ENCODE data around the gene UTF1.

The UTF1 gene, protein sequence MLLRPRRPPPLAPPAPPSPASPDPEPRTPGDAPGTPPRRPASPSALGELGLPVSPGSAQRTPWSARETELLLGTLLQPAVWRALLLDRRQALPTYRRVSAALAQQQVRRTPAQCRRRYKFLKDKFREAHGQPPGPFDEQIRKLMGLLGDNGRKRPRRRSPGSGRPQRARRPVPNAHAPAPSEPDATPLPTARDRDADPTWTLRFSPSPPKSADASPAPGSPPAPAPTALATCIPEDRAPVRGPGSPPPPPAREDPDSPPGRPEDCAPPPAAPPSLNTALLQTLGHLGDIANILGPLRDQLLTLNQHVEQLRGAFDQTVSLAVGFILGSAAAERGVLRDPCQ

DNA sequence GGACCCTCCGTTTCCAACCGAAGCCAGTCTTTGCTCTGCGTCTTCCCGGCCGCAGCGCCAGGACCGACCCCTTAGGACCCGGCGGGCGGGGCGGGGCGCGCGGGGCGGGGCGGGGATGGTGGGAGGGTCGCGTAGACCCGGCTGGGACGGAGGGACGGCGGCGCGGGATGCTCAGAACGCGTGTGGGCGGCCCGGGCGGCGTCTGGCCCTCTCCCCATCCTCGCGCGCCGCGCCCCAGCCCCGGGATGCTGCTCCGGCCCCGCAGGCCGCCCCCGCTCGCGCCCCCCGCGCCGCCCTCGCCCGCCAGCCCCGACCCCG, at the start of gene UTF1:
TSS of gene UTF1 (plus strand) at position 174 of the 318 bp plus-strand sequence. CDS start at position 246, 72 bp downstream.
- H3K4me3 ChIP-seq (ENCODE audit: low read depth in 1 of 2, low read length in 2 of 2), result no peak within 1 kb of the TSS
- no peaks in the 10 kb centered on the region for H3K36me3 ChIP-seq (ENCODE audit: control insufficient read depth in 1 of 2, insufficient read depth in 2 of 2, low read length in 2 of 2)
- peaks cover 23% of the 10 kb centered on the region for H3K27me3 ChIP-seq (ENCODE audit: low read depth, low read length)
- H3K9me3 ChIP-seq (ENCODE audit: control insufficient read depth in 1 of 2, low read length in 2 of 2), result no peaks in the 10 kb centered on the region
- H3K27ac ChIP-seq (ENCODE audit: low read length), result no peak within 1 kb of the TSS
- H3K4me1 ChIP-seq (ENCODE audit: control insufficient read depth in 1 of 2, insufficient read depth in 2 of 2, low read length in 2 of 2), result peaks cover 0 to 11% of the 10 kb centered on the region in 2 donors

DNA sequence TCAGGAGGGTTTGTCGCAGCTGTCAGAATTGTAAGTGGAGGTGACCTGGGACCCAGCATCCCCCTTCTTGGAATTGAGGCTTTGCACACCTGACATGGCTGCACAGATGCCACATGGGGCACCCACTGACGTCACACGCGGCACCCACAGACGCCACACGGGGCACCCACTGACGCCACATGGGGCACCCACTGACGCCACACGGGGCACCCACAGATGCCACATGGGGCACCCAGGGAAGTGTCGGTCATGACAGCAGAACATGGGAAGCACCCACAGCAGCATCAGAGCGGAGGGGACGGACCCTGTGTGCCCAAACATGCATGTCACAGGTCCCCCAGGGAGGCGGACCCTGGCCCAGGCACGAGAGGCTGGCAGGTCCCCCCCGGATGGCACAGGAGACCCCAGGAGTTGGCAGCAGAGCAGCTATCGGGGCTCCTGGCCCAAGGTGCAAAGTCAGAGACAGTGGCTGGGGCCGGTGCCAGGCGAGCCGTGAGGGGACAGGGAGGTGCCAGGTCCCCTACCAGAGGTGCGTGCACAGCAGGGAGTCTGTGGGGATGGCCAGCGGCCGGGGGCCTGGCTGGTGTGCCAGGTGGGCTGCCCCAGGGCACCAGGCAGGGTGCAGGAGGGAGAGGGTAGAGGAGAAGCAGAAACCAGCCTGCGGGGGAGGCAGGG, 48.9 kb upstream of the UTF1 start:
- Histone ChIP-seq H3K27ac (ENCODE audit: low read length) (no peak overlapping the region), H3K4me1 (ENCODE audit: control insufficient read depth in 1 of 2, insufficient read depth in 2 of 2, low read length in 2 of 2) (no peaks in the 10 kb centered on the region), H3K9me3 (ENCODE audit: control insufficient read depth in 1 of 2, low read length in 2 of 2) (no peaks in the 10 kb centered on the region), H3K4me3 (ENCODE audit: low read depth in 1 of 2, low read length in 2 of 2) (no peak overlapping the region), H3K27me3 (ENCODE audit: low read depth, low read length) (no peaks in the 10 kb centered on the region), H3K36me3 (ENCODE audit: control insufficient read depth in 1 of 2, insufficient read depth in 2 of 2, low read length in 2 of 2) (no peaks in the 10 kb centered on the region)

DNA sequence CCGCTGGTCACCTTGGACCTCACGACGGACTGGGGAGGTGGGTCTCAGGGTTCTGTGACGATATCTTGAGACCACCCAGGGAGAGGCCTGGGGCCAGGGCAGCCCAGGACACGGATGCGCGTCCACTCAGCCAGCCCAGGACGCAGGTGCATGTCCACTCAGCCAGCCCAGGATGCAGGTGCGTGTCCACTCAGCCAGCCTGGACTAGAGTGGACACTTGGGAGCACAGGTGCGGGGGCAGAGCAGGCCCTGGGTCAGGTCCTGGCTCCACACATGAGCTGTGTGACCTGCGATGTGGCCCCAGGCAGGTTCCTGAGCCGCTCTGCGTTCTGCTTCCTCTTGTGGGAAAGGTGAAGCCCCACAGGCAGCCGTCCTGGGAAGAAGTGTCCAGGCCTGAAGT, 47.8 kb upstream of the UTF1 start:
- Histone ChIP-seq H3K27ac (ENCODE audit: low read length) (no peak overlapping the region), H3K4me3 (ENCODE audit: low read depth in 1 of 2, low read length in 2 of 2) (no peak overlapping the region), H3K9me3 (ENCODE audit: control insufficient read depth in 1 of 2, low read length in 2 of 2) (no peaks in the 10 kb centered on the region), H3K36me3 (ENCODE audit: control insufficient read depth in 1 of 2, insufficient read depth in 2 of 2, low read length in 2 of 2) (no peaks in the 10 kb centered on the region), H3K27me3 (ENCODE audit: low read depth, low read length) (no peaks in the 10 kb centered on the region), H3K4me1 (ENCODE audit: control insufficient read depth in 1 of 2, insufficient read depth in 2 of 2, low read length in 2 of 2) (no peaks in the 10 kb centered on the region)

DNA sequence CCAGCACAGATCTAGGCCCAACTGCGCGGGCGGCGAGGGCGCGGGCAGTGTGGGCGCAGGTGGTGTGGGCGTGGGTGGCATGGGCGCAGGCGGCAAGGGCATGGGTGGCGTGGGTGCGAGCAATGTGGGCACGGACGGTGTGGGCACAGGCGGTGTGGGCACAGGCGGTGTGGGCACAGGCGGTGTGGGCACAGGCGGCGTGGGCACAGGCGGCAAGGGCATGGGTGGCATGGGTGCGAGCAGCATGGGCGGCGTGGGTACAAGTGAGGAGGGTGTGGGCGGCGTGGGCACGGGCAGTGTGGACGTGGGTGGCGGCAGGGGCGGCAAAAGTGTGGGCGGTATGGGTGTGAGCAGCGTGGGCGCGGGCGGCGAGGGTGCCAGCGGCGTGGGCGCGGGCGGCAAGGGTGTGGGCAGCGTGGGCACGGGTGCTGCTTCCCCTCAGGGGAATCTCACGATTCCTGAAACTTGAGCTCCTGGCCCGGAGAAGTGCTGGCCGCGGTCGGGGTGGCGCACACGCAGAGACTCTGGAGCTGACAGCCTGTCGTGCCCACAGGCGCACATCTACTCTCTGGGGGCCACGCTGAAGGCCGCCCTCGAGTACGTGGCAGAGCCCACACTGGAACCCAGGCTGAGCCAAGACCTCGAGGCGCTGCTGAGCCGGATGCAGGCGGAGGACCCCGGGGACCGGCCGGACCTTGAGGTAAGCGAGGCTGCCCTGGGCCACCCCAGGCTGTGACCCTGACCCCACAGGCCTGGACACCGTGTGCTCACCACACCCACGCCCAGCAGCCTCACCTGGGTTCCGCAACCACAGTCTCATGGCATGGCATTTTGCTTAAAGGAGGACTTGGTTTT, 47.0 kb upstream of the UTF1 start:
- no peaks in the 10 kb centered on the region for H3K27me3 ChIP-seq (ENCODE audit: low read depth, low read length)
- H3K4me1 ChIP-seq (ENCODE audit: control insufficient read depth in 1 of 2, insufficient read depth in 2 of 2, low read length in 2 of 2), result no peaks in the 10 kb centered on the region
- H3K9me3 ChIP-seq (ENCODE audit: control insufficient read depth in 1 of 2, low read length in 2 of 2), result no peaks in the 10 kb centered on the region
- no peak overlapping the region for H3K4me3 ChIP-seq (ENCODE audit: low read depth in 1 of 2, low read length in 2 of 2)
- no peak overlapping the region for H3K27ac ChIP-seq (ENCODE audit: low read length)
- H3K36me3 ChIP-seq (ENCODE audit: control insufficient read depth in 1 of 2, insufficient read depth in 2 of 2, low read length in 2 of 2), result no peaks in the 10 kb centered on the region

DNA sequence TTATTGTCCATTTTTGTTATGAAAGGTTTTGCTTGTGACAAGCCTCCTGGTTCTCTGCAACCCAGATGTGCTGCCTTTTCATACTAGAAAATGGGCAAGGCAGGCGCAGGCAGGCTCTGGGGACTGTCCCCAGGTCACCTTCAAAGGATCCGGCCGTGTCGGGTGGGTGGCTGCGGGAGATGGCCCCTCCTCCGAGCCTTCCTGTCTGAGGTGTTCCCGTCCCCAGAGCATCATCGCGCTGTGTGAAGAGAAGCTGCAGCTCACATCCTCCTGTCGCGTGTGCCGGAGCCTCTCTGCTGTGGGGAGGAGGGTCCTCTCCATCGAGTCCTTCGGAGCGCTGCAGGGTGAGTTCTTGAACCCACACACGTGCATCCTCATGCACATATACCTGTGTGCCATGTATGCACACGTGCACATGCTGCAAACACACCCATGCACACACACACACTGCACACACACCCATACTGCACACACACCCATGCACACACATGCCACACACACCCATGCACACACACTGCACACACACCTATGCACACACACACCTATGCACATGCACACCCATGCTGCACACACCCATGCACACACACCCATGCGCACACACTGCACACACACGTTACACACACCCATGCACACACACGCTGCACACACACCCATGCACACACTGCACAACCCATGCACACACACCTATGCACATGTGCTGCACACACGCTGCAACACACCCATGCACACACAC, 46.2 kb upstream of the UTF1 start:
- Histone ChIP-seq H3K4me1 (ENCODE audit: control insufficient read depth in 1 of 2, insufficient read depth in 2 of 2, low read length in 2 of 2) (no peaks in the 10 kb centered on the region), H3K27ac (ENCODE audit: low read length) (no peak overlapping the region), H3K36me3 (ENCODE audit: control insufficient read depth in 1 of 2, insufficient read depth in 2 of 2, low read length in 2 of 2) (no peaks in the 10 kb centered on the region), H3K27me3 (ENCODE audit: low read depth, low read length) (no peaks in the 10 kb centered on the region), H3K9me3 (ENCODE audit: control insufficient read depth in 1 of 2, low read length in 2 of 2) (no peaks in the 10 kb centered on the region), H3K4me3 (ENCODE audit: low read depth in 1 of 2, low read length in 2 of 2) (no peak overlapping the region)

DNA sequence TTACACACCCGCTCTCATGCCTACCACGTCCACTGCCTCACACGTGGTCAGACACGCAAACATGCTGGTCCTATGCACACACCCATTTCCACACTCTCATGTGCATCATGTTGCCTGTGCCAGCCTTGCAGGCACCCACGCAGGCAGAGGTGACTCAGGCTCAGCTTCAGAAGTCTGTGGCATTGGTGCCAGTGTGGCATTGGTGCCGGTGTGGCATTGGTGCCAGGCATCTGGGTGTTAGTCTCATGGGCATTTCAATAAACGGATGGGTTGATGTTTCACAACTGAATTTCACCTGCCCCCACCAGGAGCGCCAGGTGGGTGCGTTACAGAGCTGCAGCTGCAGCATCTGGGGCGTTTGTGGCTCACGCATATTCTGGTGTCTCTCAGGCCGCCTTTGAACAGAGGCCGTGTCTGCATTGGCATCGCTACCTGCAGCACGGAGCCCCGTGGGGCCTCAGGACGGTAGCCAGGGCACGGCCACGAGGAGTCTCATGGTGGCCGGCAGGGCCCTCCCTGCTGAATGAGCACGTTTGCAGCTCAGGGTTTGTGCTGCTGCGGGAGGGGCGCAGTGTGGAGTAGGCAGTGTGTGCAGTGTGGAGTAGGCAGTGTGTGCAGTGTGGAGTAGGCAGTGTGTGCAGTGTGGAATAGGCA, 45.3 kb upstream of the UTF1 start:
- Histone ChIP-seq H3K27me3 (ENCODE audit: low read depth, low read length) (no peaks in the 10 kb centered on the region), H3K27ac (ENCODE audit: low read length) (no peak overlapping the region), H3K36me3 (ENCODE audit: control insufficient read depth in 1 of 2, insufficient read depth in 2 of 2, low read length in 2 of 2) (no peaks in the 10 kb centered on the region), H3K9me3 (ENCODE audit: control insufficient read depth in 1 of 2, low read length in 2 of 2) (no peaks in the 10 kb centered on the region), H3K4me3 (ENCODE audit: low read depth in 1 of 2, low read length in 2 of 2) (no peak overlapping the region), H3K4me1 (ENCODE audit: control insufficient read depth in 1 of 2, insufficient read depth in 2 of 2, low read length in 2 of 2) (no peaks in the 10 kb centered on the region)

DNA sequence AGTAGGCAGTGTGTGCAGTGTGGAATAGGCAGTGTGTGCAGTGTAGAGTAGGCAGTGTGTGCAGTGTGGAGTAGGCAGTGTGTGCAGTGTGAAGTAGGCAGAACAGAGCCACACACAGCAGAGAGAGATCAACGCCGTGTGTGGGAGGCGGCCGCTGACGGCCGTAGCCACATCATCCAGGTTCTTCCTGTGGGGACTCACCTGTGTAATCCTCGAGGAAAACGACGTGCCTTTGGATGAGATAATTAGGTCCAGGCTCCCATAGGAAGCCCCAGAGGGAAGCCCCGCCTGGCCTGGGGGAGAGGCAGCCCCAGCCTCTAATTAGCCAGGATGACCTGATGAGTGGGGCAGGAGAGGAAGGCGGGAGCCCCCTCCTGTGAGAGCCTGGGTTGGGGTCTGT, 44.6 kb upstream of the UTF1 start:
- H3K36me3 ChIP-seq (ENCODE audit: control insufficient read depth in 1 of 2, insufficient read depth in 2 of 2, low read length in 2 of 2), result no peaks in the 10 kb centered on the region
- H3K27ac ChIP-seq (ENCODE audit: low read length), result no peak overlapping the region
- H3K9me3 ChIP-seq (ENCODE audit: control insufficient read depth in 1 of 2, low read length in 2 of 2), result no peaks in the 10 kb centered on the region
- no peaks in the 10 kb centered on the region for H3K4me1 ChIP-seq (ENCODE audit: control insufficient read depth in 1 of 2, insufficient read depth in 2 of 2, low read length in 2 of 2)
- no peak overlapping the region for H3K4me3 ChIP-seq (ENCODE audit: low read depth in 1 of 2, low read length in 2 of 2)
- H3K27me3 ChIP-seq (ENCODE audit: low read depth, low read length), result no peaks in the 10 kb centered on the region

DNA sequence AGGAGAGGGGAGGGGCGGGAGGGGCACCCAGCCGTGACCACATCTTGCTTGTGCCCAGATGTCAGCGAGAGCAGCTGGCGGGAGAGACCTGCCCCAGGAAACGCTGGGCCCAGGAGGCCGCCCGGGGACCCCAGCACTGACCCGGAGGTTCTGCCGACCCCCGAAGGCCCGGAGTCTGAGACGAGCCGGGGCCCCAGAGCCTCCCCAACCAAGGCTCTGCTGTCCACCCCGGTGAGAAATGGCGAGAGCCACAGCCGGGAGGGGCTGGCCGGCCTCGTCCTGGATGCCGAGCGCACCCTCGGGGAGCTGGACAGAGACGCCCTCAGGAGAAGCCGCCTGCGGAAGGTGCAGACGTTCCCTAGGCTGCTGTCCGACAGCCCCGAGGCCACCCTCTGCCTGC, 44.1 kb upstream of the UTF1 start:
- Histone ChIP-seq H3K4me1 (ENCODE audit: control insufficient read depth in 1 of 2, insufficient read depth in 2 of 2, low read length in 2 of 2) (no peaks in the 10 kb centered on the region), H3K9me3 (ENCODE audit: control insufficient read depth in 1 of 2, low read length in 2 of 2) (no peaks in the 10 kb centered on the region), H3K27ac (ENCODE audit: low read length) (no peak overlapping the region), H3K4me3 (ENCODE audit: low read depth in 1 of 2, low read length in 2 of 2) (no peak overlapping the region), H3K36me3 (ENCODE audit: control insufficient read depth in 1 of 2, insufficient read depth in 2 of 2, low read length in 2 of 2) (no peaks in the 10 kb centered on the region), H3K27me3 (ENCODE audit: low read depth, low read length) (no peaks in the 10 kb centered on the region)

DNA sequence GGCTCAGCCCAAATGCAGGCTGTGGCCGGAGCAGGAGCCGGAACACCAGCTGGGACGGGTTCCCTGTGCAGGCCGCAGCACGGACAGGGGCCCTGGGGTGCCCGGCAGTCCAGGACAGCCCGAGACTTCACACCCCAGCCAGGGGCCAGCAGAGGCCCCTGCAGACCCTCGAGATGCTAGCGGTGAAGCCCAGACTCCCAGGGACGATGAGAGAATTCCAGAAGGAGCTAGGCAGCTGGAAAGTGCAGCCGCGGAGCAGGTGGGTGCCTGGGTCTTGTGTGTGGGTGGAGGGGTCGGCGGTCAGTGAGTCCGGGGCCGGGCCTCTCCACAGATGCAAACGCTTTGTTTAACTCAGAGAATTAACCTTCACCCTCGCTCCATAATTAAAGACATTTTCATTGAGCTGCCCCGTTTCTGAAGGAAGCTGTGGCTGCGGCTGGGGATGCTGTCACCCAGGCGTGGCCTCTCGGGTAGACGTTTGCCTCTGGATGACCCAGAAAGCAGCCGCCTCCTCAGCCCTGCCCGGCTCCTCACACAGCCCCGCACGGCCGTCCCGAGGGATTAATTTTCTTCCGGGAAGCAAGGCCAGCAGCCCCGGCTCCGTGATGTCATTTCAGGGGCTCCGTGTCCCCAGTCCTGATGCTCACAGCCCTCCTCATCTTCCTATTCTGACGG, 43.5 kb upstream of the UTF1 start:
- H3K27me3 ChIP-seq (ENCODE audit: low read depth, low read length), result no peaks in the 10 kb centered on the region
- peaks cover 0 to under 1% of the 10 kb centered on the region in 2 donors for H3K9me3 ChIP-seq (ENCODE audit: control insufficient read depth in 1 of 2, low read length in 2 of 2)
- H3K36me3 ChIP-seq (ENCODE audit: control insufficient read depth in 1 of 2, insufficient read depth in 2 of 2, low read length in 2 of 2), result no peaks in the 10 kb centered on the region

DNA sequence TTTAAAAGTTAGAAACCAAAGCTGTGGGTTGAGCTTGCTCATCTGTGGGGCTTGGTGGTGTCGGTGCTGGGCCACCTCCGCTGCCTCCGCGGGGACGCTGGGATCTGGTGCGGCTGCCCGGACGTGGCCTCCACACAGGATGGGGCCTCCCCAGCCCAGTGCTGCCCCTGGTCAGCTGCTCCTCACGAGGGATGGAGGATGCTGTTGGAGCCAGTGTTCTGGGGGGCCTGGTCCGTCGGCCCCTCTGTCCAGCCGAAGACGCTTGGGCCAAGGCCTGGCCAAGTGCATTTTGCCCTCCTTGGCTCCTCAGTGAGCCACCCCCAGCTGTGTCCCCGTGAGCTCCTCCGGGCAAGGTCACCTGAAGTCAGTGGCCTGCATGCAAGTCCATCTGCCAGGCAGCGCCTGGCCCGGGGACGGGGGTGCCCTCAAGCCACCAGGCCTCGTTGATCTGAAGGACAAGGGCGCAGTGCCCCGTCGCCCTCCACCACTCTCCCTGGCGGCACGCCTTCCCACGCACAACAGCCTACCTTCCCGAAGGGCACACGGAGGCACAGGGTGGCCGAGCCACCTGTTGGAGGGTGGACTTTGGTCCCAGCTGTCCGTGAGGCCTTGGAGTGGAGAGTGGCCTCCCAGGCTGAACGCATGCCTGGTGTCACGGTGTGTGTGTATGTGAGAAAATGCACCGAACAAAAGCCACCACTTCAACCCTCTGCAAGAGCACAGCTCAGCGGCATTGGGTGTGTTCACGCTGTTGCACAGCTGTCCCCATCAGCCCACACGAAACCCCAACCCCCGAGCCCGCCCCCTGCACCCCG, 42.7 kb upstream of the UTF1 start:
- Histone ChIP-seq H3K36me3 (ENCODE audit: control insufficient read depth in 1 of 2, insufficient read depth in 2 of 2, low read length in 2 of 2) (no peaks in the 10 kb centered on the region), H3K27ac (ENCODE audit: low read length) (no peak overlapping the region), H3K4me1 (ENCODE audit: control insufficient read depth in 1 of 2, insufficient read depth in 2 of 2, low read length in 2 of 2) (no peaks in the 10 kb centered on the region), H3K27me3 (ENCODE audit: low read depth, low read length) (no peaks in the 10 kb centered on the region), H3K4me3 (ENCODE audit: low read depth in 1 of 2, low read length in 2 of 2) (no peak overlapping the region), H3K9me3 (ENCODE audit: control insufficient read depth in 1 of 2, low read length in 2 of 2) (peaks cover 3 to 4% of the 10 kb centered on the region in 2 donors)

More for the DNA sequence above, 43.5 kb upstream of the UTF1 start:
- no peak overlapping the region for H3K27ac ChIP-seq (ENCODE audit: low read length)
- no peaks in the 10 kb centered on the region for H3K4me1 ChIP-seq (ENCODE audit: control insufficient read depth in 1 of 2, insufficient read depth in 2 of 2, low read length in 2 of 2)
- no peak overlapping the region for H3K4me3 ChIP-seq (ENCODE audit: low read depth in 1 of 2, low read length in 2 of 2)
